ENCODE data around the gene CDADC1.

The CDADC1 gene

DNA sequence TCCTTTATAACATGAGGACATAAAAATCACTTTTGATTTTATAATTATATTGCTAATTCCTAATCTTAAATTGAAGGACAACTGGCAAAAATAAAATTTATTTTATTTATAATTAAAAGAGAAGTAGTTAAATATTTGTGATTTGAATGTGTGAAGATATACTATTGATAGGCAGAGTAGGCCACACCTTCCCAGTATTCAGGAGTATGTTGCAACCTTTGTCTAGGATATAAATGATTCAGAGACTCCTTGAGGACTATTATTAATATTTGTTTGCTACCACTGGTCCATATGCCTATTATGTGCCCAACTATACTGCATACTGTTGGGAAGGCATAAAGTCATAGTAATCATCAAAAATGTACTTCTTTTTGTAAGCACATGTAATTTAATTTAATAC lies 94.2 kb downstream of the CDADC1 start:
- no peaks in the 10 kb centered on the region for H3K27me3 ChIP-seq (ENCODE audit: insufficient read depth, poor library complexity, severe bottlenecking)
- H3K36me3 ChIP-seq (ENCODE audit: low read depth): no peaks in the 10 kb centered on the region
- no peak overlapping the region for H3K4me3 ChIP-seq (ENCODE audit: severe bottlenecking)
- no peak for DNase-seq (ENCODE audit: low spot score)
- no peaks in the 10 kb centered on the region for H3K9me3 ChIP-seq (ENCODE audit: severe bottlenecking)
- TF ChIP-seq, protein P1, sequence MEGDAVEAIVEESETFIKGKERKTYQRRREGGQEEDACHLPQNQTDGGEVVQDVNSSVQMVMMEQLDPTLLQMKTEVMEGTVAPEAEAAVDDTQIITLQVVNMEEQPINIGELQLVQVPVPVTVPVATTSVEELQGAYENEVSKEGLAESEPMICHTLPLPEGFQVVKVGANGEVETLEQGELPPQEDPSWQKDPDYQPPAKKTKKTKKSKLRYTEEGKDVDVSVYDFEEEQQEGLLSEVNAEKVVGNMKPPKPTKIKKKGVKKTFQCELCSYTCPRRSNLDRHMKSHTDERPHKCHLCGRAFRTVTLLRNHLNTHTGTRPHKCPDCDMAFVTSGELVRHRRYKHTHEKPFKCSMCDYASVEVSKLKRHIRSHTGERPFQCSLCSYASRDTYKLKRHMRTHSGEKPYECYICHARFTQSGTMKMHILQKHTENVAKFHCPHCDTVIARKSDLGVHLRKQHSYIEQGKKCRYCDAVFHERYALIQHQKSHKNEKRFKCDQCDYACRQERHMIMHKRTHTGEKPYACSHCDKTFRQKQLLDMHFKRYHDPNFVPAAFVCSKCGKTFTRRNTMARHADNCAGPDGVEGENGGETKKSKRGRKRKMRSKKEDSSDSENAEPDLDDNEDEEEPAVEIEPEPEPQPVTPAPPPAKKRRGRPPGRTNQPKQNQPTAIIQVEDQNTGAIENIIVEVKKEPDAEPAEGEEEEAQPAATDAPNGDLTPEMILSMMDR (IDR thresholded peaks at IDR 0.05; ENCODE audit: poor library complexity, severe bottlenecking): no peak
- H3K4me1 ChIP-seq (ENCODE audit: insufficient read depth, poor library complexity, severe bottlenecking): no peaks in the 10 kb centered on the region
- H3K27ac ChIP-seq (ENCODE audit: poor library complexity, severe bottlenecking): no peak overlapping the region
- ATAC-seq (ENCODE audit: low read depth): no peak

- Histone ChIP-seq H3K27ac (ENCODE audit: poor library complexity, severe bottlenecking) (no peak overlapping the region), H3K36me3 (ENCODE audit: low read depth) (no peaks in the 10 kb centered on the region), H3K4me3 (ENCODE audit: severe bottlenecking) (no peak overlapping the region), H3K27me3 (ENCODE audit: insufficient read depth, poor library complexity, severe bottlenecking) (no peaks in the 10 kb centered on the region), H3K9me3 (ENCODE audit: severe bottlenecking) (no peaks in the 10 kb centered on the region), H3K4me1 (ENCODE audit: insufficient read depth, poor library complexity, severe bottlenecking) (no peaks in the 10 kb centered on the region)
- DNase-seq (ENCODE audit: low spot score) (no peak), ATAC-seq (ENCODE audit: low read depth) (no peak)
- TF ChIP-seq, protein P1 (IDR thresholded peaks at IDR 0.05; ENCODE audit: poor library complexity, severe bottlenecking): no peak
These were observed 94.7 kb downstream of the CDADC1 start for GRCh38 chr13:49342454-49342853.
